ENCODE data around the gene ESR1. TPM values are rescaled to one million over a fixed set of nuclear protein-coding genes. Genes with fewer than 3 reads are reported as not detected.

The ESR1 gene
- total RNA-seq: 1 to 10 TPM; 1.3 to 2.6 (median 2.2) TPM

DNA sequence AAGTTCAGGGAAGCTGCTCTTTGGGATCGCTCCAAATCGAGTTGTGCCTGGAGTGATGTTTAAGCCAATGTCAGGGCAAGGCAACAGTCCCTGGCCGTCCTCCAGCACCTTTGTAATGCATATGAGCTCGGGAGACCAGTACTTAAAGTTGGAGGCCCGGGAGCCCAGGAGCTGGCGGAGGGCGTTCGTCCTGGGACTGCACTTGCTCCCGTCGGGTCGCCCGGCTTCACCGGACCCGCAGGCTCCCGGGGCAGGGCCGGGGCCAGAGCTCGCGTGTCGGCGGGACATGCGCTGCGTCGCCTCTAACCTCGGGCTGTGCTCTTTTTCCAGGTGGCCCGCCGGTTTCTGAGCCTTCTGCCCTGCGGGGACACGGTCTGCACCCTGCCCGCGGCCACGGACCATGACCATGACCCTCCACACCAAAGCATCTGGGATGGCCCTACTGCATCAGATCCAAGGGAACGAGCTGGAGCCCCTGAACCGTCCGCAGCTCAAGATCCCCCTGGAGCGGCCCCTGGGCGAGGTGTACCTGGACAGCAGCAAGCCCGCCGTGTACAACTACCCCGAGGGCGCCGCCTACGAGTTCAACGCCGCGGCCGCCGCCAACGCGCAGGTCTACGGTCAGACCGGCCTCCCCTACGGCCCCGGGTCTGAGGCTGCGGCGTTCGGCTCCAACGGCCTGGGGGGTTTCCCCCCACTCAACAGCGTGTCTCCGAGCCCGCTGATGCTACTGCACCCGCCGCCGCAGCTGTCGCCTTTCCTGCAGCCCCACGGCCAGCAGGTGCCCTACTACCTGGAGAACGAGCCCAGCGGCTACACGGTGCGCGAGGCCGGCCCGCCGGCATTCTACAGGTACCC, at the start of gene ESR1:
TSS of gene ESR1 (plus strand) at position 170 of the 858 bp plus-strand sequence. CDS start at position 401, 231 bp downstream.
- TF ChIP-seq POLR2A (IDR thresholded peaks at IDR 0.05) (no peak), POLR2AphosphoS5 (IDR thresholded peaks at IDR 0.05) (no peak), EP300 (IDR thresholded peaks at IDR 0.05) (no peak)
- TF ChIP-seq, protein P1, sequence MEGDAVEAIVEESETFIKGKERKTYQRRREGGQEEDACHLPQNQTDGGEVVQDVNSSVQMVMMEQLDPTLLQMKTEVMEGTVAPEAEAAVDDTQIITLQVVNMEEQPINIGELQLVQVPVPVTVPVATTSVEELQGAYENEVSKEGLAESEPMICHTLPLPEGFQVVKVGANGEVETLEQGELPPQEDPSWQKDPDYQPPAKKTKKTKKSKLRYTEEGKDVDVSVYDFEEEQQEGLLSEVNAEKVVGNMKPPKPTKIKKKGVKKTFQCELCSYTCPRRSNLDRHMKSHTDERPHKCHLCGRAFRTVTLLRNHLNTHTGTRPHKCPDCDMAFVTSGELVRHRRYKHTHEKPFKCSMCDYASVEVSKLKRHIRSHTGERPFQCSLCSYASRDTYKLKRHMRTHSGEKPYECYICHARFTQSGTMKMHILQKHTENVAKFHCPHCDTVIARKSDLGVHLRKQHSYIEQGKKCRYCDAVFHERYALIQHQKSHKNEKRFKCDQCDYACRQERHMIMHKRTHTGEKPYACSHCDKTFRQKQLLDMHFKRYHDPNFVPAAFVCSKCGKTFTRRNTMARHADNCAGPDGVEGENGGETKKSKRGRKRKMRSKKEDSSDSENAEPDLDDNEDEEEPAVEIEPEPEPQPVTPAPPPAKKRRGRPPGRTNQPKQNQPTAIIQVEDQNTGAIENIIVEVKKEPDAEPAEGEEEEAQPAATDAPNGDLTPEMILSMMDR (IDR thresholded peaks at IDR 0.05): no peak
- no peak for DNase-seq (ENCODE audit: low spot score in 2 of 2)
- no peaks in the 10 kb centered on the region for H3K9me3 ChIP-seq
- peaks cover 26% of the 10 kb centered on the region for H3K27me3 ChIP-seq
- peaks cover 41% of the 10 kb centered on the region for H3K4me1 ChIP-seq
- WGBS: under 1% methylated on average over 23 of the region's 73 CpGs
- peak within 1 kb of the TSS; percentile 60 for H3K27ac ChIP-seq
- H3K36me3 ChIP-seq: no peaks in the 10 kb centered on the region
- H3K4me3 ChIP-seq: peak within 1 kb of the TSS; percentile 54

DNA sequence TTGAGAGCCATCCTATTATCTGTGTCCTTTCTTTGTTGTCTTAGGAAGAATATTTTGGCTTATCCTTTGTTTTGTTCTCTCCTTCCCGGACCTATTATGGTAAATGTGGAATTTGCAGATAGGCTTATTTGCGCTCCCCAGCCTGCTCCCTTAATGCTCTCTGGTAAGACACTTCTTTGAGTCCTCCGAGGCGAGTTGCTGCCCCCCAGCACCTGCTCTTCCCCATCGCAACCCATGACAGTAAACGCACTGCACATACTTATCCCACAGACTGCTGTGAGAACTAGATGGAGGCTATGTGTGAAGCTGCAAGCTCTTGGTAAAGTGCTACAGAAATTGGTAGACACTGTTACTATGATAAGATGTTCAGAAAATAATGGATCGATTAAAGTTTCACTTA, 47.0 kb upstream of the ESR1 start:
- Histone ChIP-seq H3K9me3 (no peaks in the 10 kb centered on the region), H3K27me3 (no peaks in the 10 kb centered on the region), H3K4me1 (peaks cover 16% of the 10 kb centered on the region), H3K36me3 (no peaks in the 10 kb centered on the region), H3K27ac (no peak overlapping the region), H3K4me3 (no peak overlapping the region)
- 92% methylated on average over 7 of the region's 7 CpGs for WGBS
- no peak for DNase-seq (ENCODE audit: low spot score in 2 of 2)
- TF ChIP-seq, protein P1 (IDR thresholded peaks at IDR 0.05): no peak
- TF ChIP-seq EP300 (IDR thresholded peaks at IDR 0.05): no peak
- TF ChIP-seq POLR2A (IDR thresholded peaks at IDR 0.05): no peak
- no peak for TF ChIP-seq POLR2AphosphoS5 (IDR thresholded peaks at IDR 0.05)

DNA sequence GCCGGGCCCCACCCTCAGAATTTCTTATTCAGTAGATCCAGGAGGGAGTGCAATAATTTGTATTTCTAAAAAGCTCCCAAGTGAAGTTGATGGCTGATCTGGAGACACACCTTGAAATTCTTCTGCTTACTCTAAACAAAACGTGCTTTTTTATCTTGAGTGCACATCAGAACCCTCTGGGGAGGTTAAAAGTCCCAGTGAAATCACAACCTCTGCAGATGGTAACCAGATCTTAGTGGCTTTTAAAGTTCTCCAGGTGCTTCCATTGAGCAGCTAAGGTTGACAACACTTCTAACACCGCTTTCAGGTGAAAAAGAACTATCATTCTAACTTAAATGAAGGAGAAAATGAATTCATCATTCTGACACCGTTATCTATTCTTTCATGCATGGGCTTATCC, 45.6 kb upstream of the ESR1 start:
- TF ChIP-seq, protein P1 (IDR thresholded peaks at IDR 0.05): no peak
- TF ChIP-seq POLR2A (IDR thresholded peaks at IDR 0.05) (no peak), POLR2AphosphoS5 (IDR thresholded peaks at IDR 0.05) (no peak), EP300 (IDR thresholded peaks at IDR 0.05) (no peak)
- Histone ChIP-seq H3K36me3 (no peaks in the 10 kb centered on the region), H3K27me3 (no peaks in the 10 kb centered on the region), H3K4me3 (no peak overlapping the region), H3K9me3 (no peaks in the 10 kb centered on the region), H3K27ac (no peak overlapping the region), H3K4me1 (peaks cover 16% of the 10 kb centered on the region)
- WGBS: 61% methylated on average over 4 of the region's 4 CpGs
- no peak for DNase-seq (ENCODE audit: low spot score in 2 of 2)

DNA sequence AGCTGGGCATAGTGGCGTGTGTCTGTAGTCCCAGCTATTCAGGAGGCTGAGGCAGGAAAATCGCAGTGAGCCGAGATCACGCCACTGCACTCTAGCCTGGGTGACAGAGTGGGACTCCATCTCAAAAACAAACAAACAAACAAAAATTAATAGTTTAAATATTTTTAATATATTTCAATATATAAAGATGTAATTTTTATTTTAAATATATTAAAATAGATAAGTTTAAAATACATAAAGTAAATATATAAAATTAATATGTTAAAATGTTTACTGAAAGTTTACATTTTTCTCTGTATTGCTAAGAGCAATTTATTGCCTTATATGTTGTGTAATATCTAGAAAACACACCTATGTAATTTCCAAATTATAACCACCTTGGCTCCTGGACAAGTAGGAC, 44.7 kb upstream of the ESR1 start:
- Histone ChIP-seq H3K27me3 (no peaks in the 10 kb centered on the region), H3K27ac (peak overlapping the region; percentile 64), H3K36me3 (no peaks in the 10 kb centered on the region), H3K9me3 (no peaks in the 10 kb centered on the region), H3K4me1 (peaks cover 16% of the 10 kb centered on the region), H3K4me3 (peak overlapping the region; percentile 34)
- TF ChIP-seq POLR2A (IDR thresholded peaks at IDR 0.05): no peak
- no peak for TF ChIP-seq POLR2AphosphoS5 (IDR thresholded peaks at IDR 0.05)
- no peak for TF ChIP-seq EP300 (IDR thresholded peaks at IDR 0.05)
- TF ChIP-seq, protein P1 (IDR thresholded peaks at IDR 0.05): no peak
- DNase-seq (ENCODE audit: low spot score in 2 of 2): no peak
- WGBS: 94% methylated on average over 4 of the region's 4 CpGs

DNA sequence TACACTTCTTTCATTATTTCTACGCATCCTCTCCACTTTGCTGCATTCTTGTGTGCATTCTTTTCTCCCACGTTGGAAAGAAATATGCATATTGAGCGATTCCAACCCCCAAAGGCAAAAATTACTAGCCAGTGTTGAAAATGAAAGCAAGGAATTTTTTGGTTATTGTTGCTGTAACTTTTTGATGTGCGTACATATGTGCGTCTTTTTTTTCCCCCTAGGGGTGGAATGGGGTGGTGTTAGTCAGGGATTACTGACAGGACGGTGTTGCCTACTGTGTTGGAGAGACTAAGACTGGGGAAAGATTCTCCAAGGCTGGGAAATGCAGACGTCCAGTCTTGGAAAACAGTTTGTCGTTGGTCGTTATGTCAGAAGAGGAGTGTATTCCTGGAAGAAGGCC, 44.2 kb upstream of the ESR1 start:
- Histone ChIP-seq H3K36me3 (no peaks in the 10 kb centered on the region), H3K4me3 (peak overlapping the region; percentile 34), H3K27ac (peak overlapping the region; percentile 64), H3K4me1 (peaks cover 16% of the 10 kb centered on the region), H3K9me3 (no peaks in the 10 kb centered on the region), H3K27me3 (no peaks in the 10 kb centered on the region)
- 44% methylated on average over 9 of the region's 9 CpGs for WGBS
- TF ChIP-seq, protein P1 (IDR thresholded peaks at IDR 0.05): peak; percentile 32 to 44
- TF ChIP-seq POLR2A (IDR thresholded peaks at IDR 0.05) (no peak), POLR2AphosphoS5 (IDR thresholded peaks at IDR 0.05) (no peak), EP300 (IDR thresholded peaks at IDR 0.05) (no peak)
- no peak for DNase-seq (ENCODE audit: low spot score in 2 of 2)

Measured in suprapubic skin (tissue), 4 donors.